GM12864 (cell line): ENCODE data around the gene SPATA31E1.
"Not testable (repeated sequence)": the region's sequence is repeated elsewhere in the genome, so short reads cannot be mapped to it uniquely, and the experiment has no call there.

Experiments
- DNase-seq: peaks from one replicate; pipeline ENCODE4 v3.0.0-alpha.2; 2011; ENCODE audit warnings: low read depth
- H3K4me3 ChIP-seq: 2 replicates; pipeline ENCODE4 v1.5.1; 2011; ENCODE audit warnings: mild to moderate bottlenecking, low read depth, low read length, control low read depth
- TF ChIP-seq, protein P1 (sequence below): IDR thresholded peaks from 2 replicates; pipeline ENCODE4 v1.5.1; 2011; ENCODE audit warnings: low read depth, mild to moderate bottlenecking, moderate library complexity, low read length, control low read depth, inconsistent platforms; ENCODE audit errors: missing control alignments

SPATA31E1 gene

GRCh38 chr9:87844506-87844905 is 38.2 kb upstream of the SPATA31E1 start:
- TF ChIP-seq, protein P1, sequence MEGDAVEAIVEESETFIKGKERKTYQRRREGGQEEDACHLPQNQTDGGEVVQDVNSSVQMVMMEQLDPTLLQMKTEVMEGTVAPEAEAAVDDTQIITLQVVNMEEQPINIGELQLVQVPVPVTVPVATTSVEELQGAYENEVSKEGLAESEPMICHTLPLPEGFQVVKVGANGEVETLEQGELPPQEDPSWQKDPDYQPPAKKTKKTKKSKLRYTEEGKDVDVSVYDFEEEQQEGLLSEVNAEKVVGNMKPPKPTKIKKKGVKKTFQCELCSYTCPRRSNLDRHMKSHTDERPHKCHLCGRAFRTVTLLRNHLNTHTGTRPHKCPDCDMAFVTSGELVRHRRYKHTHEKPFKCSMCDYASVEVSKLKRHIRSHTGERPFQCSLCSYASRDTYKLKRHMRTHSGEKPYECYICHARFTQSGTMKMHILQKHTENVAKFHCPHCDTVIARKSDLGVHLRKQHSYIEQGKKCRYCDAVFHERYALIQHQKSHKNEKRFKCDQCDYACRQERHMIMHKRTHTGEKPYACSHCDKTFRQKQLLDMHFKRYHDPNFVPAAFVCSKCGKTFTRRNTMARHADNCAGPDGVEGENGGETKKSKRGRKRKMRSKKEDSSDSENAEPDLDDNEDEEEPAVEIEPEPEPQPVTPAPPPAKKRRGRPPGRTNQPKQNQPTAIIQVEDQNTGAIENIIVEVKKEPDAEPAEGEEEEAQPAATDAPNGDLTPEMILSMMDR, result no peak
- no peak for DNase-seq

DNA sequence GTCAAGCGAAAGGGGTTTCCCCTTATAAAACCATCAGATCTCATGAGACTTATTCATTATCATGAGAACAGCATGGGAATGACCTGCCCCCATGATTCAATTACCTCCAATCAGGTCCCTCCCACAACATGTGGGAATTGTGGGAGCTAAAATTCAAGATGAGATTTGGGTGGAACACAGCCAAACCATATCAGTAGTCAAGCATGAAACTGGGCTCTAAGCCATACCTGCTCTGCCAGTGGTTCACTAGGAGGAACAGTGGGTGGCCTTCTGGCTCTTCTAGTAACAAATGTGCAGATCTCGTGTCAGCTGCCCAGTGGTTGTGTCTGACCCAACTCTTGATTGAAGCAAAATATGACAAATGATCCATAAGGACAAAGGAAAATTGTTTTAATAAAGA is 34.9 kb upstream of the SPATA31E1 start:
- DNase-seq, H3K4me3 ChIP-seq: not testable (repeated sequence)

More at GRCh38 chr9:87844506-87844905, 38.2 kb upstream of the SPATA31E1 start:
- H3K4me3 ChIP-seq, result no peak overlapping the region

GRCh38 chr9:87849144-87849758 is 33.4 kb upstream of the SPATA31E1 start:
- TF ChIP-seq, protein P1, result no peak
- DNase-seq, result no peak
- H3K4me3 ChIP-seq, result no peak overlapping the region

- DNase-seq, result no peak
- TF ChIP-seq, protein P1, result no peak
- no peak overlapping the region for H3K4me3 ChIP-seq
Measured at GRCh38 chr9:87850391-87850790, 32.3 kb upstream of the SPATA31E1 start.

DNA sequence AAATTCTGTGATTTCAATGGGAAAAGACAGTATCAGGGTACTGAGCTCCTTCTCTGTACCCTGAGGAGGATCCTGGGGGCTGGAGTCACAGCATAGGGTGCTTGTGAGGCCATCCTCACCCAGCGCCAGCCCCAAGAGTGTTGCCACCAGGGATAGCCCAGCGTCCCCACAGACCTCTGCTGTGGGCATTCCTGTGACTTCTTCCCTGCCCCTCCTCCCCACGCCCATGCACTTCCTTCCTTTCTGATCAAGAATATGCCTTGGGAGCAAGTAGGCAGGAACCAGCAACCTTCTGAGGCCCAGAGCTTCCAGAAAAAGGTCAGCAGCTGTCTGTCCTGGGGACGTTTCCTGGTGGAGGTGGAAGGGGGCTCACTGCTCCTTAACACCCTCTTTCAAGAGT is 31.5 kb upstream of the SPATA31E1 start:
- not testable (repeated sequence) for DNase-seq, H3K4me3 ChIP-seq

DNA sequence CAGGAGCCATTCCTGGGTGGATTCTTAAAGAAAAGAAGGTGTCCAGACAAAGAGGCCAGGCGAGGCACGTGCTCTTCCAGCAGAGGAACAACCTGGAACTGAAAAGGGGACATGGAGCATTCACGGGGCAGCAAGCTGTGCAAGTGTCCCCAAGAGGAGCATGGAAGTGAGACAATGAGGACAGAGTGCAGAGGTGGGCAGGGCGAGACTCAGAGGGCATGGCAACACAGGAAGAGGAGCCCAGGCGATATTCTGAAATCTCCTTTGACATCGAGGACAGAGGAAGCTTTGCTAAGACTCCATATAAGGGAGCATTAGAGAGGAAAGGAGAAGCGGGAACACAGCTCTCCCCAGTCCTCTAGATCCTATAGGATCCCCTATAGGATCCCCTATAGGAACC is 29.4 kb upstream of the SPATA31E1 start:
- H3K4me3 ChIP-seq, result no peak overlapping the region
- no peak for DNase-seq
- TF ChIP-seq, protein P1, result no peak

GRCh38 chr9:87853876-87854579 is 28.6 kb upstream of the SPATA31E1 start:
- no peak for DNase-seq
- TF ChIP-seq, protein P1, result no peak
- no peak overlapping the region for H3K4me3 ChIP-seq

DNA sequence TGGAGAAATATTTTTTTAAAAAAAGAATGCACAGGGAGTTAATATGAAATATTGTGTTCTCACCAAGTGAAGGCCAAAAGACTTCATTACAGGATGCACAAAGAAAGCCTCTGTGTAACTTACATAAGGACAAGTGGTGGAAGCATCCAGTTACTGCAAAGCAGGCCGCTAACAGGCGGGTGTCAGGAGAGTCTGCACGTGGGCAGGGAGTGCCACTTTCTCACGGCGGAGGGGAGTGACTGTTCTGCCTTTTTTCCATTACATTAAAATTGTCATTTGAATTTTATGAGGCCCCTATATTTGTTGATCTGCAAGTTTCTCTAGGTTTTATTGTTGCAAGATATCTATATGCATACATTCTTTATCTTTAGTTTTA is 28.1 kb upstream of the SPATA31E1 start:
- no peak for DNase-seq
- TF ChIP-seq, protein P1, result no peak
- no peak overlapping the region for H3K4me3 ChIP-seq
